ENCODE measurements around the gene TANGO6. TPM values are rescaled to one million over a fixed set of nuclear protein-coding genes. Genes with fewer than 3 reads are reported as not detected.

The TANGO6 gene
- polyA plus RNA-seq, 1 donor (not counting 4 experiments of a cell fraction or from before 2014, with no cell fraction given), result 13.1 TPM

- Histone ChIP-seq H3K27ac (ENCODE audit: control insufficient read depth, insufficient read depth, low read length) (peak overlapping the region; percentile 65), H3K9ac (ENCODE audit: control insufficient read depth, extremely low read depth, insufficient read depth, low read length) (peak overlapping the region; percentile 96), H3K4me3 (ENCODE audit: control insufficient read depth in 2 of 3, extremely low read depth in 1 of 3, insufficient read depth in 2 of 3, low read depth in 1 of 3, low read length in 3 of 3) (peak overlapping the region in 1 of 3 experiments; percentile 11), H3K36me3 (ENCODE audit: control insufficient read depth in 2 of 2, extremely low read depth in 1 of 2, insufficient read depth in 2 of 2, low read length in 2 of 2) (peaks cover 4 to 18% of the 10 kb centered on the region in 2 experiments), H2AFZ (ENCODE audit: control insufficient read depth, low read length) (no peak overlapping the region), H3K9me3 (ENCODE audit: control insufficient read depth, low read depth, low read length) (no peaks in the 10 kb centered on the region), H4K20me1 (ENCODE audit: control insufficient read depth, extremely low read depth, insufficient read depth, low read length) (peaks cover 2% of the 10 kb centered on the region), H3K4me1 (ENCODE audit: control insufficient read depth, extremely low read depth, insufficient read depth, low read length) (peaks cover 21% of the 10 kb centered on the region), H3K4me2 (ENCODE audit: control insufficient read depth, extremely low read depth, insufficient read depth, low read depth, low read length) (peak overlapping the region; percentile 92), H3K79me2 (ENCODE audit: control insufficient read depth, insufficient read depth, low read length) (peaks cover 86% of the 10 kb centered on the region), H3K9me1 (ENCODE audit: control insufficient read depth, extremely low read depth, insufficient read depth, low read length) (peaks cover 3% of the 10 kb centered on the region), H3K27me3 (ENCODE audit: control insufficient read depth, extremely low read depth, insufficient read depth, low read length) (no peaks in the 10 kb centered on the region)
- TF ChIP-seq CTCF (optimal IDR thresholded peaks at IDR 0.05 in 1 of 3, IDR thresholded peaks at IDR 0.05 in 1 of 3, conservative IDR thresholded peaks at IDR 0.05 in 1 of 3; ENCODE audit: extremely low read depth in 1 of 3, insufficient read depth in 2 of 3, low read length in 3 of 3), result no peak
- no peak for TF ChIP-seq EZH2 (IDR thresholded peaks at IDR 0.05; ENCODE audit: low read length)
- no peak for FAIRE-seq
- dilution Hi-C loops (cut with MboI; ENCODE audit: extremely low pct_ligation_motif_present, low sequenced_read_pairs), result no loop called here
- no peak for DNase-seq (ENCODE audit: low read depth, low spot score)
Observed at GRCh38 chr16:69130461-69130860, 287.1 kb downstream of the TANGO6 start.

- peaks cover 3% of the 10 kb centered on the region for H3K9me1 ChIP-seq (ENCODE audit: control insufficient read depth, extremely low read depth, insufficient read depth, low read length)
- H2AFZ ChIP-seq (ENCODE audit: control insufficient read depth, low read length), result no peak overlapping the region
- peak overlapping the region; percentile 92 for H3K4me2 ChIP-seq (ENCODE audit: control insufficient read depth, extremely low read depth, insufficient read depth, low read depth, low read length)
- peak overlapping the region; percentile 95 to 99 (median 96) for H3K4me3 ChIP-seq (ENCODE audit: control insufficient read depth in 2 of 3, extremely low read depth in 1 of 3, insufficient read depth in 2 of 3, low read depth in 1 of 3, low read length in 3 of 3)
- peaks cover 21% of the 10 kb centered on the region for H3K4me1 ChIP-seq (ENCODE audit: control insufficient read depth, extremely low read depth, insufficient read depth, low read length)
- H3K36me3 ChIP-seq (ENCODE audit: control insufficient read depth in 2 of 2, extremely low read depth in 1 of 2, insufficient read depth in 2 of 2, low read length in 2 of 2), result peaks cover 4 to 18% of the 10 kb centered on the region in 2 experiments
- FAIRE-seq (no peak), DNase-seq (ENCODE audit: low read depth, low spot score) (no peak)
- peak overlapping the region; percentile 96 for H3K9ac ChIP-seq (ENCODE audit: control insufficient read depth, extremely low read depth, insufficient read depth, low read length)
- peak overlapping the region; percentile 89 for H3K27ac ChIP-seq (ENCODE audit: control insufficient read depth, insufficient read depth, low read length)
- no peaks in the 10 kb centered on the region for H3K9me3 ChIP-seq (ENCODE audit: control insufficient read depth, low read depth, low read length)
- dilution Hi-C loops (cut with MboI; ENCODE audit: extremely low pct_ligation_motif_present, low sequenced_read_pairs), result no loop called here
- TF ChIP-seq EZH2 (IDR thresholded peaks at IDR 0.05; ENCODE audit: low read length) (no peak), CTCF (optimal IDR thresholded peaks at IDR 0.05 in 1 of 3, IDR thresholded peaks at IDR 0.05 in 1 of 3, conservative IDR thresholded peaks at IDR 0.05 in 1 of 3; ENCODE audit: extremely low read depth in 1 of 3, insufficient read depth in 2 of 3, low read length in 3 of 3) (no peak)
- H4K20me1 ChIP-seq (ENCODE audit: control insufficient read depth, extremely low read depth, insufficient read depth, low read length), result peaks cover 2% of the 10 kb centered on the region
- H3K79me2 ChIP-seq (ENCODE audit: control insufficient read depth, insufficient read depth, low read length), result peaks cover 87% of the 10 kb centered on the region
- H3K27me3 ChIP-seq (ENCODE audit: control insufficient read depth, extremely low read depth, insufficient read depth, low read length), result no peaks in the 10 kb centered on the region
Observed at GRCh38 chr16:69131167-69131838, 288.0 kb downstream of the TANGO6 start.

Data from keratinocyte (primary cell).